IPS-NIHi11 (cell line): ENCODE data around the gene TBC1D5.

Experiments
- DNase-seq: peaks from one replicate; pipeline ENCODE4 v3.0.0; 2012; ENCODE audit warnings: mixed read lengths, low spot score

The TBC1D5 gene

GRCh38 chr3:17349093-17349492, 393.3 kb downstream of the TBC1D5 start:
- DNase-seq: no peak

GRCh38 chr3:17342119-17342518, 400.3 kb downstream of the TBC1D5 start:
- no peak for DNase-seq

GRCh38 chr3:17340693-17341092, 401.7 kb downstream of the TBC1D5 start:
- no peak for DNase-seq

GRCh38 chr3:17340261-17340660, 402.2 kb downstream of the TBC1D5 start:
- no peak for DNase-seq

- no peak for DNase-seq
Observed at GRCh38 chr3:17339132-17339575, 403.3 kb downstream of the TBC1D5 start.

- no peak for DNase-seq
Observed at GRCh38 chr3:17336291-17336690, 406.1 kb downstream of the TBC1D5 start.

GRCh38 chr3:17333893-17334292, 408.5 kb downstream of the TBC1D5 start:
- DNase-seq: no peak

GRCh38 chr3:17333446-17333845, 409.0 kb downstream of the TBC1D5 start:
- DNase-seq: no peak

GRCh38 chr3:17330660-17331059, 411.8 kb downstream of the TBC1D5 start:
- DNase-seq: no peak

GRCh38 chr3:17329927-17330326, 412.5 kb downstream of the TBC1D5 start:
- no peak for DNase-seq

- no peak for DNase-seq
Observed at GRCh38 chr3:17322106-17322793, 420.2 kb downstream of the TBC1D5 start.

GRCh38 chr3:17320266-17320665, 422.2 kb downstream of the TBC1D5 start:
- DNase-seq: no peak

GRCh38 chr3:17315897-17316296, 426.5 kb downstream of the TBC1D5 start:
- no peak for DNase-seq

- no peak for DNase-seq
Observed at GRCh38 chr3:17314171-17314570, 428.3 kb downstream of the TBC1D5 start.

GRCh38 chr3:17313746-17314145, 428.7 kb downstream of the TBC1D5 start:
- DNase-seq: no peak

- no peak for DNase-seq
Observed at GRCh38 chr3:17310983-17311382, 431.4 kb downstream of the TBC1D5 start.

- no peak for DNase-seq
Observed at GRCh38 chr3:17307887-17308286, 434.5 kb downstream of the TBC1D5 start.

GRCh38 chr3:17307482-17307881, 434.9 kb downstream of the TBC1D5 start:
- DNase-seq: no peak

GRCh38 chr3:17304969-17305368, 437.5 kb downstream of the TBC1D5 start:
- no peak for DNase-seq

- no peak for DNase-seq
Observed at GRCh38 chr3:17302774-17303173, 439.7 kb downstream of the TBC1D5 start.

- DNase-seq: no peak
Observed at GRCh38 chr3:17302170-17302569, 440.3 kb downstream of the TBC1D5 start.

GRCh38 chr3:17301271-17301670, 441.2 kb downstream of the TBC1D5 start:
- DNase-seq: no peak

GRCh38 chr3:17300441-17300840, 442.0 kb downstream of the TBC1D5 start:
- DNase-seq: no peak

GRCh38 chr3:17298038-17298437, 444.4 kb downstream of the TBC1D5 start:
- no peak for DNase-seq
